Spleen (tissue), 7 donors: ENCODE data around the gene CANX.

Experiments used
- POLR2A ChIP-seq, 3 donors: fragments of 450-650 bp; IDR thresholded peaks; one replicate each; pipeline ENCODE4 v1.5.1; 2017; ENCODE audit warnings: antibody characterized with exemption in 3 of 3, mild to moderate bottlenecking in 1 of 3
- TF ChIP-seq, protein P1 (sequence below), 11 experiments: fragments of 200-600 bp in 7 of 11; fragments of 450-650 bp in 4 of 11; sonication (generic) in 4 of 11; IDR thresholded peaks in 8 of 11; conservative IDR thresholded peaks in 3 of 11; 1 replicate in 7 of 11; 2 replicates in 4 of 11; pipeline versions ENCODE4 v1.4.0 to v1.8.0; 2016 to 2021; ENCODE audit warnings: antibody characterized with exemption in 11 of 11, inconsistent platforms in 4 of 11, mild to moderate bottlenecking in 1 of 11
- donor health status: DM: no; HTN: no; CAD: no; lungs with moderate emphysema.
- donor health status: DM: no; HTN: no; CAD: no.
- donor health status: DM: no; HTN: no; CAD: no.

GRCh38 chr5:179762079-179762780 lies 63.5 kb downstream of the CANX start:
- TF ChIP-seq, protein P1, sequence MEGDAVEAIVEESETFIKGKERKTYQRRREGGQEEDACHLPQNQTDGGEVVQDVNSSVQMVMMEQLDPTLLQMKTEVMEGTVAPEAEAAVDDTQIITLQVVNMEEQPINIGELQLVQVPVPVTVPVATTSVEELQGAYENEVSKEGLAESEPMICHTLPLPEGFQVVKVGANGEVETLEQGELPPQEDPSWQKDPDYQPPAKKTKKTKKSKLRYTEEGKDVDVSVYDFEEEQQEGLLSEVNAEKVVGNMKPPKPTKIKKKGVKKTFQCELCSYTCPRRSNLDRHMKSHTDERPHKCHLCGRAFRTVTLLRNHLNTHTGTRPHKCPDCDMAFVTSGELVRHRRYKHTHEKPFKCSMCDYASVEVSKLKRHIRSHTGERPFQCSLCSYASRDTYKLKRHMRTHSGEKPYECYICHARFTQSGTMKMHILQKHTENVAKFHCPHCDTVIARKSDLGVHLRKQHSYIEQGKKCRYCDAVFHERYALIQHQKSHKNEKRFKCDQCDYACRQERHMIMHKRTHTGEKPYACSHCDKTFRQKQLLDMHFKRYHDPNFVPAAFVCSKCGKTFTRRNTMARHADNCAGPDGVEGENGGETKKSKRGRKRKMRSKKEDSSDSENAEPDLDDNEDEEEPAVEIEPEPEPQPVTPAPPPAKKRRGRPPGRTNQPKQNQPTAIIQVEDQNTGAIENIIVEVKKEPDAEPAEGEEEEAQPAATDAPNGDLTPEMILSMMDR (IDR thresholded peaks at IDR 0.05 in 8 of 11, conservative IDR thresholded peaks at IDR 0.05 in 3 of 11) = no peak
- no peak for TF ChIP-seq POLR2A (IDR thresholded peaks at IDR 0.05)
